ENCODE results near the gene FAM120A. TPM values are rescaled to one million over a fixed set of nuclear protein-coding genes. Genes with fewer than 3 reads are reported as not detected.

Gene FAM120A
- total RNA-seq, 1 experiment from 2014 or later, result 79.3 TPM

DNA sequence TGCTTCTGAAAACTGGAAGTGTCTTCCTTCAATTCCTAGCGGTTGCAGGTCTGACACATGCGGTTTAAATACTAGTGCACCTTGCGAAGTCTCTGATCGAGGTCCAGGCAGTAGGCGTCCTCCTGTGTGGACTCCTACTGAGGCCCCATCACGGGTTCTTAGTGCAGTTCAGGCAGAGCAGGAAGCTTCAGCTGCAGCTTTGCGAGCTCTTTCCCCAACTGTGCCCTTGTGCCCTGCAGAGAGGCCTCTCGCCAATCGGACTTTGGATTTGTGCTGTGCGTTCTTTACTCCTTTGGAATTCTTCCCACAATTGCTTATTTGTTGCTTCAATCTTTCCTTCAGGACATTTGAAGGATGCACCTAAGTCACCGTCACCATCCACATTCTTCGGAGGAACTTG, 42.5 kb downstream of the FAM120A start:
- Histone ChIP-seq H3K36me3 (ENCODE audit: insufficient read depth, low read length) (peaks cover 39% of the 10 kb centered on the region; the same call in 1 of the 2 replicates), H3K4me1 (ENCODE audit: low read length) (peaks cover 15% of the 10 kb centered on the region), H3K9me2 (replicated peaks; ENCODE audit: insufficient read depth, low read length) (no peaks in the 10 kb centered on the region), H3K79me2 (ENCODE audit: low read length) (peaks cover 93% of the 10 kb centered on the region), H3K27me3 (ENCODE audit: low read length) (no peaks in the 10 kb centered on the region), H3K4me3 (ENCODE audit: low read length) (no peak overlapping the region), H3K27ac (ENCODE audit: low read length) (no peak overlapping the region), H3K9ac (ENCODE audit: low read length) (no peak overlapping the region), H3K4me2 (ENCODE audit: low read depth, low read length, poor library complexity, severe bottlenecking) (no peak overlapping the region), H2AFZ (ENCODE audit: low read length) (no peak overlapping the region), H3K9me3 (ENCODE audit: low read length) (no peaks in the 10 kb centered on the region), H4K20me1 (ENCODE audit: insufficient read depth, low read depth, low read length) (peaks cover 12% of the 10 kb centered on the region; the same call in 1 of the 2 replicates)
- DNase-seq, result no peak

DNA sequence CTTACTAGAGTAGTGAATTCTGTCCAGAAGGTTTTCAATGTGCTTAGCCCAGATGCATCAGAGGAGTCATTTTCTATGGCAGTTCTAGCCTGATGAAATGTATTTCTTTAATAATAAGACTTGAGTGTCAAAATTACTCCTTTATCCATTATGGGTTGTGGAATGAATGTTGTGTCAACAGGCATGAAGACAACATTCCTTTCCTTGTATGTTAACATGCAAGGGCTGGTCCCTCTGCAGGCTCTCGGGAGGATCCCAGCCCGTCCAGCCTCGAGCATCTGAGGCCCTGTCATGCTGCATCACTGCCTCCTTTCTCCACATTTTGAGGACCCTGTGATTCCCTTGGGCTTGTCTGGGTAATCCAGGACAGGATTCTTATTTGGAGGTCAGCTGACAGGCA, 44.8 kb downstream of the FAM120A start:
- H3K27ac ChIP-seq (ENCODE audit: low read length), result no peak overlapping the region
- no peak overlapping the region for H2AFZ ChIP-seq (ENCODE audit: low read length)
- H3K9me3 ChIP-seq (ENCODE audit: low read length), result no peaks in the 10 kb centered on the region
- no peak overlapping the region for H3K4me3 ChIP-seq (ENCODE audit: low read length)
- H3K4me1 ChIP-seq (ENCODE audit: low read length), result peaks cover 10% of the 10 kb centered on the region; the same call in 1 of the 2 replicates
- H3K27me3 ChIP-seq (ENCODE audit: low read length), result no peaks in the 10 kb centered on the region
- peaks cover 54% of the 10 kb centered on the region; the same call in 1 of the 2 replicates for H3K36me3 ChIP-seq (ENCODE audit: insufficient read depth, low read length)
- no peak overlapping the region for H3K4me2 ChIP-seq (ENCODE audit: low read depth, low read length, poor library complexity, severe bottlenecking)
- H4K20me1 ChIP-seq (ENCODE audit: insufficient read depth, low read depth, low read length), result peaks cover 4% of the 10 kb centered on the region; the same call in 1 of the 2 replicates
- no peak overlapping the region for H3K9ac ChIP-seq (ENCODE audit: low read length)
- H3K79me2 ChIP-seq (ENCODE audit: low read length), result peaks cover 91% of the 10 kb centered on the region
- DNase-seq, result no peak
- H3K9me2 ChIP-seq (replicated peaks; ENCODE audit: insufficient read depth, low read length), result no peaks in the 10 kb centered on the region

DNA sequence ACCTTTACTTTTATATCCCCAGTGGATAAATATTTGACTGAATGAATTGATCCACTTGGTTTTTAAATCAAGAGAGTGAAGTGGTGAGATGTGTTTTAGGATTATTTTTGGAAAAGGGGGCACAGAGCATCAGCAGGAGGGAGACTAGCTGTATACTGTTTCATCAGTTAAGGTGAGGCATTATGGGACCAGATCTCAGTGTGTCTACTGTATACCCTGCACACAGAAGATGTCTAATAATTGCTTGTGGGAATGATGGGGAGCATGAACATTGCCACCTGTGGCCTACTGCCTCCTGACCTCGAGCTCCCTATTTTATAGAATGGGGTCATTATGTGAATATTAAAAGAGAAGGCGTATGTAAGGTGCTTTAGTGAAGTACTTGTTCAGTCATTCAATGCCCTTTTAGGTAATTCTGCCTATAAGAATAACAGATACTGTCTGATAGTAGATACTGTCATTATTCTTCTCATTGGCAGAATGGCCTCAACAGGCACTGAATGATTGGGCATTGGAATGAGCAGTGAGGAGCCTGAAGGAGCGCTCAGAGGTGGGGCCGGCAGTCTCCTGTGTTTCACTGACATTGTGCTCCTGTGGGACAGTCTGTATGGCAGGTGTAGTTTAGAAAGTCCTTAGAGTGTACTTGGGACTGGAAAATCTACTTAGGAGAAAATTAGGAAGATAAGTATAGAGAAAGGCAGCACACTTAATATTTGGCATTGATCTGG, 49.2 kb downstream of the FAM120A start:
- Histone ChIP-seq H3K4me2 (ENCODE audit: low read depth, low read length, poor library complexity, severe bottlenecking) (no peak overlapping the region), H3K4me3 (ENCODE audit: low read length) (no peak overlapping the region), H3K79me2 (ENCODE audit: low read length) (peaks cover 92% of the 10 kb centered on the region), H3K36me3 (ENCODE audit: insufficient read depth, low read length) (peaks cover 64% of the 10 kb centered on the region; the same call in 1 of the 2 replicates), H3K4me1 (ENCODE audit: low read length) (peaks cover 15% of the 10 kb centered on the region; the same call in 1 of the 2 replicates), H3K9ac (ENCODE audit: low read length) (no peak overlapping the region), H4K20me1 (ENCODE audit: insufficient read depth, low read depth, low read length) (no peaks in the 10 kb centered on the region), H2AFZ (ENCODE audit: low read length) (no peak overlapping the region), H3K9me3 (ENCODE audit: low read length) (no peaks in the 10 kb centered on the region), H3K27ac (ENCODE audit: low read length) (no peak overlapping the region), H3K27me3 (ENCODE audit: low read length) (no peaks in the 10 kb centered on the region), H3K9me2 (replicated peaks; ENCODE audit: insufficient read depth, low read length) (no peaks in the 10 kb centered on the region)
- DNase-seq, result no peak

DNA sequence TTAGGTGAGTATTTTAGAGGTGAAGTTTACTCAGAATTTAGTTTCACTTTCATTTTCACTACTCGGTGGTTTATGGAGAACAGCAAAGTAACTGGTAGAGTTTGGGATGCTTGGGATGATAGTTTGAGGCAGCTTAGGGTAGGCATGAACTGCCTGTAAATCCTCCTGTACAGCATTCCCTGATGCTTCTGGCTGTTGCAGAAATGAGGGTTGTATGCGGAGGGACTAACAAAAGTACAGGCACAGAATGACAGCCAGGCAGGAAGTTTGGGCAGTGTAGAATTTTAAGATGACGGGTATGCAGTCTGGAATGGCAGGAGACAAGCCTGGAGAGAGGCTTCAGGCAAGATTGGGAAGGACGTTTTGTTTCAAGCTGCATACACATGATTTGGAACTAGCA, 49.9 kb downstream of the FAM120A start:
- H2AFZ ChIP-seq (ENCODE audit: low read length), result no peak overlapping the region
- H3K4me1 ChIP-seq (ENCODE audit: low read length), result peaks cover 15% of the 10 kb centered on the region; the same call in 1 of the 2 replicates
- no peak overlapping the region for H3K4me2 ChIP-seq (ENCODE audit: low read depth, low read length, poor library complexity, severe bottlenecking)
- H3K36me3 ChIP-seq (ENCODE audit: insufficient read depth, low read length), result peaks cover 59% of the 10 kb centered on the region; the same call in 1 of the 2 replicates
- no peak overlapping the region for H3K4me3 ChIP-seq (ENCODE audit: low read length)
- no peaks in the 10 kb centered on the region for H4K20me1 ChIP-seq (ENCODE audit: insufficient read depth, low read depth, low read length)
- no peak overlapping the region for H3K27ac ChIP-seq (ENCODE audit: low read length)
- H3K79me2 ChIP-seq (ENCODE audit: low read length), result peaks cover 92% of the 10 kb centered on the region
- H3K9ac ChIP-seq (ENCODE audit: low read length), result no peak overlapping the region
- no peaks in the 10 kb centered on the region for H3K9me3 ChIP-seq (ENCODE audit: low read length)
- no peak for DNase-seq
- H3K9me2 ChIP-seq (replicated peaks; ENCODE audit: insufficient read depth, low read length), result no peaks in the 10 kb centered on the region
- H3K27me3 ChIP-seq (ENCODE audit: low read length), result no peaks in the 10 kb centered on the region

DNA sequence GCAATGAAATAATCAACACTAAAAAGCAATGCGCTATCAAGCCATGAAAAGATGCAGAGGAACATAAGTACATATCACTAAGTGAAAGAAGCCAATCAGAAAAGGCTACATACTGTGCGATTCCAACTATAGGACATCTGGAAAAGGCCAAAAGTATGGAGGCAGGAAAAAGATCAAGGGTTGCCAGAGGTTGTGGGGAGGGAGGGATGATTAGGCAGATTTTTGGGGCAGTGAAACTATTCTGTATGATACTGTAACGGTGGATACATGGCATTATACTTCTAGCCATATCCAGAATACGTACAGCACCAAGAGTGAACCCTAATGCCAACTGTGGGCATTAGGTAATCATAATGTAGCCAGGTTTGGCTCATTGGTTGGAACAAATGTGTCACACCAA, 51.9 kb downstream of the FAM120A start:
- H3K9me2 ChIP-seq (replicated peaks; ENCODE audit: insufficient read depth, low read length), result no peaks in the 10 kb centered on the region
- no peaks in the 10 kb centered on the region for H3K27me3 ChIP-seq (ENCODE audit: low read length)
- H4K20me1 ChIP-seq (ENCODE audit: insufficient read depth, low read depth, low read length), result peaks cover 17% of the 10 kb centered on the region
- DNase-seq, result no peak
- H3K36me3 ChIP-seq (ENCODE audit: insufficient read depth, low read length), result peaks cover 51% of the 10 kb centered on the region; the same call in 1 of the 2 replicates
- no peak overlapping the region for H3K27ac ChIP-seq (ENCODE audit: low read length)
- no peak overlapping the region for H3K4me2 ChIP-seq (ENCODE audit: low read depth, low read length, poor library complexity, severe bottlenecking)
- peaks cover 97% of the 10 kb centered on the region for H3K79me2 ChIP-seq (ENCODE audit: low read length)
- no peak overlapping the region for H3K4me3 ChIP-seq (ENCODE audit: low read length)
- peaks cover 15% of the 10 kb centered on the region; the same call in 1 of the 2 replicates for H3K4me1 ChIP-seq (ENCODE audit: low read length)
- no peak overlapping the region for H3K9ac ChIP-seq (ENCODE audit: low read length)
- no peak overlapping the region for H2AFZ ChIP-seq (ENCODE audit: low read length)
- no peaks in the 10 kb centered on the region for H3K9me3 ChIP-seq (ENCODE audit: low read length)

DNA sequence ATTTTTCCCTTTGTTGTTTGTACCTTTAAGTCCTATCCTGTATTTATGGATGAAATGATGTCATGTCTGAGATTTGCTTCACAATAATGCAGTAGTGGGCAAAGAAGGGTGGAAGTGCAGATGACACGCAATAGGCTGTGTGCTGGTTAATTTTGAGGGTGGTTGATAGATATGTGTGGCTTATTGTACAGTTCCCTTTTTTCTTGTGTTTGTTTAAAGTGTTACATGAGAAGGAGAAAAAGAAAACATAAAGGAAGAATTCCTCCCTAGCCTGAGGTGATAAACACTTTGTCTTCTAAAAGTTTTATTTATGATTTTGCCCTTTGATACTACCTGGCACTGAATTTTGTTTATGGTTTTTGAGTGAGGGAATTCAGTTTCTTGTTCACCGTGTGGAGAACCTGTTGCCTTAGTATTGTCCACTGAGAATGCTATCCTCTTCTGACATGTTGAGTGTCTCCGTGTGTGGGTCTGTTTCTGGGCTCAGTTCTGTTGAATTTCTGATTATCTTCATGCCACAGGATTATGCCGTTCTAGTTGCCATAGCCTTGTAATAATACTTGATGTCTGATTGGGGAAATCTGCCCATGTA, 54.2 kb downstream of the FAM120A start:
- no peak overlapping the region for H3K4me3 ChIP-seq (ENCODE audit: low read length)
- peaks cover 8% of the 10 kb centered on the region; the same call in 1 of the 2 replicates for H3K4me1 ChIP-seq (ENCODE audit: low read length)
- no peak for DNase-seq
- H3K27ac ChIP-seq (ENCODE audit: low read length), result no peak overlapping the region
- H3K9me2 ChIP-seq (replicated peaks; ENCODE audit: insufficient read depth, low read length), result no peaks in the 10 kb centered on the region
- H3K79me2 ChIP-seq (ENCODE audit: low read length), result peaks cover 99% of the 10 kb centered on the region
- H3K9ac ChIP-seq (ENCODE audit: low read length), result no peak overlapping the region
- peaks cover 37% of the 10 kb centered on the region; the same call in 1 of the 2 replicates for H3K36me3 ChIP-seq (ENCODE audit: insufficient read depth, low read length)
- no peaks in the 10 kb centered on the region for H3K27me3 ChIP-seq (ENCODE audit: low read length)
- no peak overlapping the region for H2AFZ ChIP-seq (ENCODE audit: low read length)
- H4K20me1 ChIP-seq (ENCODE audit: insufficient read depth, low read depth, low read length), result peaks cover 18% of the 10 kb centered on the region
- no peaks in the 10 kb centered on the region for H3K9me3 ChIP-seq (ENCODE audit: low read length)
- H3K4me2 ChIP-seq (ENCODE audit: low read depth, low read length, poor library complexity, severe bottlenecking), result no peak overlapping the region

DNA sequence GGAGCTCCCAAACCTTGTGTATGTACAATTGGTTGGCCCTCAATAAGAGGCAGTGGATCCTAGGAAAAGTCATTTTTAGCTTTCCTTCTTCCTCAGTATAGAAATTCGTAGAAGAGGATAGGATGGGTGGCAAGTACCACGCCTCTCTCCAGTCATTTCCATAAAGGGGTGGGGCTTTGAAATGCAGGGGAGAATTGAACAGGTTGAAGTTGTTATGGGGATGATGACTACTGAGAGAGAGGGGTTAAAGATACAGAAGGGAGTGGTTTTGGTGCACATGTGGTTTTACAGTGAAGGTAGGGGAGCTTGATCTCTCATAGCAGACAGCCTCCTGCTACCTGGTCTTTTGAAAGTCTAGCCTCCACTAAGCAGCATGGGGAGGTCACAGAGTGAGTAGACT, 56.3 kb downstream of the FAM120A start:
- Histone ChIP-seq H3K4me1 (ENCODE audit: low read length) (peaks cover 5% of the 10 kb centered on the region; the same call in 1 of the 2 replicates), H2AFZ (ENCODE audit: low read length) (no peak overlapping the region), H3K79me2 (ENCODE audit: low read length) (peaks cover 99% of the 10 kb centered on the region), H3K9ac (ENCODE audit: low read length) (no peak overlapping the region), H3K27ac (ENCODE audit: low read length) (no peak overlapping the region), H3K36me3 (ENCODE audit: insufficient read depth, low read length) (peaks cover 20% of the 10 kb centered on the region; the same call in 1 of the 2 replicates), H3K27me3 (ENCODE audit: low read length) (no peaks in the 10 kb centered on the region), H3K4me3 (ENCODE audit: low read length) (no peak overlapping the region), H3K9me3 (ENCODE audit: low read length) (no peaks in the 10 kb centered on the region), H4K20me1 (ENCODE audit: insufficient read depth, low read depth, low read length) (peaks cover 24% of the 10 kb centered on the region), H3K4me2 (ENCODE audit: low read depth, low read length, poor library complexity, severe bottlenecking) (no peak overlapping the region), H3K9me2 (replicated peaks; ENCODE audit: insufficient read depth, low read length) (no peaks in the 10 kb centered on the region)
- no peak for DNase-seq

DNA sequence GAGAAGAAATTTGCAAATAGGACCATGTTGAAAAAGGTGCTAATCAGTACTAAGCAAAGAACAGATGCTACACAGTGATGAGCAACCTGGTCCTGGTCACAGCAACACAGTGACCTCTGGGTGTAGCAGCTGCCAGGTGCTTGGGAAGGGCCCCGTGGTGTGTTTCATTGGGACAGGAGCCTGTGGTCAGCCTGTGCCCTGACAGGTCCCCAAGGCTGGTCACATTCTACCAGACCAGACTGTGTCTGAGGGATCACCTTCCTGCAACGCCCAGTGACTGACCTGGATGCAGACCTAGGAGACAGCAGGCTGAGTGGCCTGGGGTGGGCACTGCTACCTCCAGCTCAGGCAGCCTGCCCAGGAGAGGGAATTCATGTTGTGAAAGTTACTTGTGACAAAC, 56.7 kb downstream of the FAM120A start:
- DNase-seq, result no peak
- Histone ChIP-seq H3K36me3 (ENCODE audit: insufficient read depth, low read length) (peaks cover 21% of the 10 kb centered on the region; the same call in 1 of the 2 replicates), H3K9me3 (ENCODE audit: low read length) (no peaks in the 10 kb centered on the region), H3K4me1 (ENCODE audit: low read length) (peaks cover 5% of the 10 kb centered on the region; the same call in 1 of the 2 replicates), H3K4me3 (ENCODE audit: low read length) (no peak overlapping the region), H3K27ac (ENCODE audit: low read length) (no peak overlapping the region), H2AFZ (ENCODE audit: low read length) (no peak overlapping the region), H3K79me2 (ENCODE audit: low read length) (peaks cover 99% of the 10 kb centered on the region), H4K20me1 (ENCODE audit: insufficient read depth, low read depth, low read length) (peaks cover 28% of the 10 kb centered on the region), H3K4me2 (ENCODE audit: low read depth, low read length, poor library complexity, severe bottlenecking) (no peak overlapping the region), H3K27me3 (ENCODE audit: low read length) (no peaks in the 10 kb centered on the region), H3K9ac (ENCODE audit: low read length) (no peak overlapping the region), H3K9me2 (replicated peaks; ENCODE audit: insufficient read depth, low read length) (no peaks in the 10 kb centered on the region)

Data from Karpas-422 (cell line).